ENCODE results near the gene NDNF.
A peak's percentile ranks its signal among the peaks of the same experiment; 100 is the strongest.

Gene NDNF

GRCh38 chr4:121072224-121073003 lies at the start of gene NDNF:
Gene NDNF, minus strand, starts transcription at chr4:121072535. Its CDS starts 26,698 bp downstream, at chr4:121045837.
- peak; percentile 29 for DNase-seq

DNA sequence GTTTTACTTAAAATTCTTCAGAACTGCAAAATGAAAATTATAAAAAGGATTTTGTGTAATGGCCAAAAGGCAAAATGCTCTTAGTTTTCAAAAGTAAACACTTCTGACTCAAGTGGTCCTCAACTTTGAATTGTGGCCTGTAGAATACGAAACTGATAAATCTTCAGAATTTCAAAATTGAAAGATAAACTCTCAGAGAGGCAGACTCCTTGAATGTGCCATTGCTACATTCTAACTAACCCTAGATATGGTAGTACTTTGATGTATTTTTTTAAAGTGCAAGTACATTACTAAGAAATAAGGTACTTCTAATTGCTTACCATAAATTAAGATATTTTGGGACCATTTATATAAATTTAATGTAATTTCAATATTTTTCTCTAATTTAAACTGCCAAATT lies 47.4 kb upstream of the NDNF start:
- DNase-seq: no peak

DNA sequence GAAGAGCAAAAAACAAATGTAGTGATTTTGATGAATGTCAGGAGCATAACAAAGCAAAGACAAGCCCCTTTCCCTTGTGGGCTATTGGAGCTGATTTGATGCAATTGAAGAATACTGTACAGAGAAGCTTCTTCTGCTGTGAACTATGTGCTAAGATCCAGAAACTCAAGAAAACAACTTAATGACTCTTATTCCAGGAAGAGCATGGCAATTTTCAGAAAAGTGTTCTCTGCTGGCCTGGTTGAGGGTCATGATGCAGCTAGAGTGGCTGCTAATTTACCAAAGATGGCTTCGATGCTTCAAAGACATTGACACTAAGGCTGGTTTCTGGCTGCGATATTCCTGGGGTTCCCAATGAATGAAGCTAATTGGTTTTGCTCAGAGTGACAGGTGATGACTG lies 46.0 kb upstream of the NDNF start:
- no peak for DNase-seq

GRCh38 chr4:121114756-121115155 lies 42.4 kb upstream of the NDNF start:
- no peak for DNase-seq

DNA sequence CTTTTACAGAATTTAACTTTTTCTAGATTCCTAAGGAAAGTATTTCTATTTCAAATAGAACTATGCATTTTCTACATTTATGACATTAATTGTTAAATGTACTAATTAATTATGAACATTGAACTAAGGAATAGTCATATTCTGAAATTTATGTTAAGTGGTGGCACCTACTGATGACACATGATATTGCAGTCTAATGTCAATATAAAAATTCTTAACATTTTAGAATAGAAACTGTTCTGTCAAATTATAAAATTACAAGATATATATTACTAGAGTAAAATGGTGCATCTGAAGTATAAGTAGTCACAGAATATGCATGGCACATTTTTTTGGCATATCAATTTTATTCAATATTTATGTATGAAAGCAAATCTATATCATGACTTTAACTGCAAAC lies 40.2 kb upstream of the NDNF start:
- no peak for DNase-seq

GRCh38 chr4:121108557-121108956 lies 36.2 kb upstream of the NDNF start:
- DNase-seq: no peak

- DNase-seq: no peak
Observed at GRCh38 chr4:121107507-121107906, 35.2 kb upstream of the NDNF start.

DNA sequence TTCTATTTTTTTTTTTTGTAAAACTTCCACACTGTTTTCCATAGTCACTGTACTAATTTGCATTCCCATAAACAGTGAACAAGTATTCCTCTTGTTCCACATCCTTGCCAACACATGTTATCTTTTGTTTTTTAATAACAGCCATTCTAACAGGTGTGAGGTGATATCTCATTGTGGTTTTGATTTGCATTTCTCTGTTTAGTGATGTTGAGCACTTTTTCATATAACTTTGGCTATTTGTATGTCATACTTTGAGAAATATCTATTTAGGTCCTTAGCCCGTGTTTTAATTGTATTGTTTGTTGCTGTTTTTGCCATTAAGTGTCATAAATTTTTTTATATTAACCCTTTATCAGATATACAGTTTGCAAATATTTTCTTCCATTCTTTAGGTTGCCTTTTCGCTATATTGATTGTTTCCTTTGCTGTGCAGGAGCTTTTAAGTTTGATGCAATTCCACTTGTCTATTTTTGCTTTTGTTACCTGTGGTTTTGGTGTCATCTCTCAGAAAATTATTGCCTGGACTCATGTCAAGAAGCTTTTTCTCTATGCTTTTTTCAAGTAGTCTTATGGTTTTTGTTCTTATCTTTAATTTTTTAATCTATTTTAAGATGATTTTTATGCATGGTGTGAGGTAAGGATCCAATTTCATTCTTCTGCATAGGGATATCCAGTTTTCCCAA lies 27.9 kb upstream of the NDNF start:
- no peak for DNase-seq

DNA sequence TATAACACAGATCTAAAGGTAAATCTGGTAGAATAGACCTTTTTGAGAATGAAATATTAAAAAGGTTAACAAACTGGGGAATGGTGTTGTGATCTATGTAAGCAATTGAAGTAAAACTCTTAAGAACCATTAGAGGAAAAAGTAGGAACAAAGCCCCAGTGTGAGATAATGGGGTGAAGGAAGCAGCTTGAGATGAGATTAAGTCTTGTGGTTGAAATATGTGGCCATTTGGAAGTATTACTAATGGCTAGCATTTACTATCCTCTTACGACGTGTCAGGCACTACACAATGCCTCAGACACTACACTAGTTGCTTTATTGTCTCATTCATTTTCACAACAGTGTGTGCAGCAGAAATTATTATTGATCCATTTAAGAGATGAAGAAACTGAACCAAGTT lies 25.9 kb upstream of the NDNF start:
- DNase-seq: no peak

DNA sequence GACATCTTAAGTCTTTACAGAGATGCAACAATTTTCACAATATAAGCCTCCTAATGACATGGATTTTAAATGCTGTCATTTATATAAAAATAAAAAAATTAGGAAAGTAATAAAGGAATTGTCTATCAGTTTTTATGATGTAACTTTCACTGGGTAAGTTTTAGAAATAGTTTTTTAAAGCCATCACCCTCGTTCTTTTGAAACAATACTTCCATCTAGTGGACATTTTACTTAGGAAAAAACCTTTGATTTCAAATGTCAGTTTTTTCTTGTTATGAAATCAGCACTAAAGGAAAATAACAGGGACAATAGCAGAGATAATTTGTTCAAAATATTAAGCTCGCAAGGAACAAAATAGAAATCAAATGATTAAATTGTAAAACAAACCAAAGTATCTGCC lies 24.3 kb upstream of the NDNF start:
- DNase-seq: no peak

DNA sequence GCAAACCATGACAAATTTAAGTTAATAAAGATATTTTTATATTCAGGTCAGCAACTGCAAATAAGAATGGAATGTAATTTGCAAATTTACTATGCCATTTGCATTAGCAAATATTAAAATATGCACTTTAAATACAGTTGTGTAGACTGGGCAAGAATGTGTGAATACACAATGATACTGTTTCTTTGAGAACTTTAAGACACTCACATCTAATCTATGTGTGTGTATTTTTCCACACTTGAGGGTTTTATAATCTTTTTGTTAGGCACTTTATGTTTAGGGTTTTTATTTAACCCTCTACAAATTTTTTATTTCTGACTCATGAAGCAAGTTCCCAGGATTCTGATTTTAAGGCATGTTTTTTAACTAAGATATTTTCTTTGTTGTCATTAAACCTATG lies 23.9 kb upstream of the NDNF start:
- no peak for DNase-seq

DNA sequence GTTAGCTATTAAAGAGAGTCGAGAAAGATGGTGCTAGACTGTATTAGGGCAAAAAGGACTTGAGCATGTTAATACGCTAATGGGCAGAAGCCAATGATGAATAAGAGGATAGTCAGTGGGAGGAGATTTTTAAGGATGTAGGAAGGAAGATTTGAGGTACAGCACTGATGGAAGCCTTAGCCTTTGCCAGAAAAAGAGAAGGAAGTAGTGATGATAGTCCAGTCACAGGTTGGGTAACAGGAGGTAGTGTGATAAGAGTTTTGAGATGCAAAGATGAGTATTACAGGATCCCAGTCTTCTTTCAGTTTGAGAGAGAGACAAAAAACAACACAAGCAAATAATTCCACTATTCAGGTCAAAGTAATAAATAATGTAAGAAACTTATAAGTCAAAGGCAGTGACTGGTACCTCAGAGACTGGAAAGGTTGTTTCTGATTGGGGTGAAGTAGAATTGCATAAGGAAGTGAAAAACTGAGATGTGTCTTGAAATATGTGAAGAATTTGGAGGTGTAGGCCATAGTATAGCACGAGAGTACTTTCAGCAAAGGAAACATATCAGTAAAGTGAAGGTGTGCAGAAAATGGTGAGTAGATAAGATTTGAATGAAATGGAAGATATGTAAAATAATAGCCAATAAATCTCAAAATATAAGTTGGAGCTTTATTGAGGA lies 22.1 kb upstream of the NDNF start:
- DNase-seq: no peak

- DNase-seq: no peak
Observed at GRCh38 chr4:121093261-121093660, 20.9 kb upstream of the NDNF start.

DNA sequence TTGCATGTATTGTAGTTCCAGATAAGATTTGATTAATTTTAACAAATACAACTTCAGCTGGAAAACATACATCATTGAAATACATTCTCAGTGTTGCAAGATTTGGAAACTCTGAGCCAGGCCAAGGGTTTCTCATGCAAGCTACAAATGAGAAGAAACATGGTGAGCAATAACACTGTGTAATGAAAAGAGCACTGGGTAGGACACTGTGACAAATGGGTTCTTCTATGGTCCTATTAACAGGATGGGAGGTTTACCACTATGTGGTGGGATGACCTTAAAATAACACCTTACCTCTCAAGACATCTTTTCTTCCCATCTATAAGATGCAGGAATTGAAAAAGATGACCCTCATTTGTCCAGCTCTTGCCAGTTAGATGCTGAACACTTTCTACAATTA lies 19.6 kb upstream of the NDNF start:
- DNase-seq: no peak

DNA sequence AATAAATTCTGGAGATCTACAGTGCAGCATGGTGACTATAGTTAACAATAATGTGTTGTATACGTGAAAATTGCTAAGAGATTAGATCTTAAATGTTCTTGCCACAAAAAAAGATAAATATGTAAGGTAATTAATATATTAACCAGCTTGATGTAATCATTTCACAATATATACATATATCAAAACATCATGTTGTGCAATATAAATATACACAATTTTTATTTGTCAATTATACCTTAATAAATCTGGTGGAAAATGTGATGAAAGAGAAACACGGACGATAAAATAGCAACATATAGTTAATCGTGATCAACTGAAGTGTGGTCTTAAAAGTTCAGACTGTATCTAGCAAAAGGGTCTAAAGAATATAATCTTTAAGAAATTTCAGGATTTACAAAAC lies 16.5 kb upstream of the NDNF start:
- no peak for DNase-seq

GRCh38 chr4:121079376-121079775 lies 7.0 kb upstream of the NDNF start:
- DNase-seq: no peak

DNA sequence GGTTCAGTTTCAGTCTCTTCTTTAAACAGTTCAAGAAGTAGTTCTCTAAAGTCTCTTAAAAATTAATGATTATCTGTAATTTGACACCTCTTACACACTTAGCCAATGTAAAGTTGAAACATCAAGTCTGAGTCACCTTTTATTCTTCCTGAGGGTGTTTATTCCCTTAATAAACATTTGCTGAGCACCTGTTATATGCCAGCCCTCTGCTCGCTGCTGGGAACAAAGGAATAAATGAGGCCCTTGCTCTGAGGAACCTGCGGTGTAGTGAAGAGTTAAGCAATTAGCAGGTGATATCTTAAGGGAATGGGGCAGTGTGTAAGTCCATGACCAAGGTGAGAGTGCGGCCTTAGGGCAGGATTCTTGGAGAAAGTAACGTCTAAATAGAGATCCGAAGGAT lies 5.2 kb upstream of the NDNF start:
- DNase-seq: no peak

DNA sequence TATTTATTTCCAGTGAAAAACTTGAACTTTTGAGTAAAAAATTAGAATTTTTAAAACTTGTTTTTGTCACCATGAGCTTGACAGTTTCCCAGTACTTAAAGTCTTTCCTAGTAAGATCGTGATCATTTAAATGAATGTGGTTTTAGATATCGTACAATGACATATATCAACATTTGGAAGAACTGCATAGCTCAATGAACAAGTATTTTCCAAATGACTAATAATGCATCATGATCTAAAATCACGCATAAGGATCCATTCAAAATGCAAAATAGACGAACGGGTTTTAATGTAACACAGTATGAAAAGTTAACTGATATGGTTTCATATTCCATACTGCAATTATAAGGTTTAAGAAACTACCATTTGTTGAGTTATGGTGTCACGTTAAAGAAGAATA lies 4.1 kb upstream of the NDNF start:
- DNase-seq: no peak

GRCh38 chr4:121073672-121074381 lies 1.5 kb upstream of the NDNF start:
- no peak for DNase-seq

DNA sequence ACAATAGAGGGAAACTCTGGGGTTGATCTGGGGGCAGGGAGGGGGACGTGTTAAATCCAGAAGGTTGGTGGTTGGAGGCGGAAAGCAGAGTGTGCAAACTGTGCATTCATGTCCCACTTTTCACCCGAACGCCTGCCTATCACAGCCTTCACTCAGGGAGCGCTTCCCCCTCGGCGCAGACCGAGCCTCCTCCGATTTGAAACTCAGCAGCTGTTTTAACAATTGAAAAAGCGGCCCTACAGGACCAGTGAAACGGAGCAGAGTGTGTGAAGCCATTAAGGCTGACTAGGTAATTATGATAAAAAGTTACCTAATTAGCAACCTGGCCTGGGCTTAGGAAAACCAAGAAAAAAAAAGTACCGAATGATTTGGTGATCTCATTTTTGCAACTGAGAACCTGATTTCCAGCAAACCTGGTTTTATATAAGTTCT lies 685 bp upstream of the NDNF start:
- no peak for DNase-seq

- DNase-seq: no peak
Observed at GRCh38 chr4:121071640-121072223, 603 bp downstream of the NDNF start.

DNA sequence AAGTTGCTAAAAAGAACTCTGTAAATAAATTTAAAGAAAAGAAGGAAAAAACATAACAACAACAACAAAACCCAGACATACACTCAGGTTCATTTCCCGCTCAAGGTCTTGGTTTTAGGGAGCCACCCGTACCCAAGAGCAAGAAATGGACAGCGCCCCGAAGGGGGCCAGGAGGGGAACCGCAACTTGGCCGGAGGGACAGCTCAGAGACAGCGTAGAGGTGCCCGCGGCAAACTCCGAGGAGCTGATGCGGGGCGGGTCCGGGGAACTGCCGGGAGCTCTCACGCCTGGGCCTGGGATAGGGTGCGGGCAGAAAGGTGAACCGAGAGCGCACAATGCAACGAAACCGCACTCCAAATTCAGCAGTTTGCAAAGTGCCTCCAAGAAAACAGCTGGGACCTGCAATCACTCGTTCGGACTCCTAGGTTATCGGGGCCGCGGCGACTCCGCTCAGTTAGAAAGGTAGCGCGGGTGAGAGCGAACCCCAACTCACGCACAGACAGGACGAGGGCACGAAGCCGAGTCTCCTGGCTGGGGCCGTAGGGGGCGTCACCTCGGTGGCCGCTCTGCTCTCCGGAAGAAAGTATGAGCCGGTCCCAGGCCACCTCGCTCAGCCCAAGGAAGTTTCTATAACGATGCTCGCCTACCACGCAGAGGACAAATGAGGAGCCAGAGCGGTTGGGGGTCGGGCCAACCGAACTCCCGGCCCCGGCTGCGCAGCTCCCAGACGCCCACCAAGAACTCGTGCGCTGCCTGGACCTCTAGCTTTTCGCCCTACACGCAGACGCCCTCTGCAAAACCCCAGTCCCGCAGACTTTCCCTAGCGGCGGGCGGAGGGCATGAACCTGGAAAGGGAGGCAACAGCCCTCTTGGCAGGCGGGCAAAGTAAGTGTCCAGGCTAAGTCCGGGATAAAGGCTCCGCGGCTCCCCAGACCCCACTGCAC lies 1.4 kb downstream of the NDNF start:
- peak; percentile 13 for DNase-seq

All from activated gamma-delta T cell treated with Interleukin-2 at 50 U/mL for 16 hours (primary cell).